DMS153 treated with DMSO at 0.1 percent for 48 hours (cell line): ENCODE measurements around the gene PRR5L.

Source experiments
- DNase-seq: peaks from one replicate; lab custom pipeline; 2025; ENCODE audit not compliant: unreplicated experiment; lab: John Stamatoyannopoulos, UW

PRR5L gene

DNA sequence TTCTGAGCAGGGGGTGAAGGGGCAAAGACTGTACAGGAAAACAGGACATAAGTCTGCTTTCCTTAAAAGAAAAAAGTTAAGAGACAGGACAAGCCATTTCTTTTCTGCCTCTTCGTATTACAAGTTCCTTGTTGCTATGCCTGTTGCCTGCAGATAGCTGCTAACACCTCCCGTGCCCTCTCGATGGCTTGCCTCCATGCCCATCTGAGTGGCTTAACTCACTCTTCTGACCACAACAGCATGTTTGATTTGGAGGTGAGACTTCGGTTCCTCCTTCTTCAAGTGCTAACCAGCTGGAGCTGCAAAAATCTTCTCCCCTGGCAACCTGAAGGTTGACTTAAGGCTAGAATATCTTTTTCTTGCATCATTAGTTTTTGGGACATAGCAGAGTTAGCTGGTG, 103.1 kb downstream of the PRR5L start:
- no peak for DNase-seq

- no peak for DNase-seq
Measured at GRCh38 chr11:36399745-36400144, 103.7 kb downstream of the PRR5L start.

DNA sequence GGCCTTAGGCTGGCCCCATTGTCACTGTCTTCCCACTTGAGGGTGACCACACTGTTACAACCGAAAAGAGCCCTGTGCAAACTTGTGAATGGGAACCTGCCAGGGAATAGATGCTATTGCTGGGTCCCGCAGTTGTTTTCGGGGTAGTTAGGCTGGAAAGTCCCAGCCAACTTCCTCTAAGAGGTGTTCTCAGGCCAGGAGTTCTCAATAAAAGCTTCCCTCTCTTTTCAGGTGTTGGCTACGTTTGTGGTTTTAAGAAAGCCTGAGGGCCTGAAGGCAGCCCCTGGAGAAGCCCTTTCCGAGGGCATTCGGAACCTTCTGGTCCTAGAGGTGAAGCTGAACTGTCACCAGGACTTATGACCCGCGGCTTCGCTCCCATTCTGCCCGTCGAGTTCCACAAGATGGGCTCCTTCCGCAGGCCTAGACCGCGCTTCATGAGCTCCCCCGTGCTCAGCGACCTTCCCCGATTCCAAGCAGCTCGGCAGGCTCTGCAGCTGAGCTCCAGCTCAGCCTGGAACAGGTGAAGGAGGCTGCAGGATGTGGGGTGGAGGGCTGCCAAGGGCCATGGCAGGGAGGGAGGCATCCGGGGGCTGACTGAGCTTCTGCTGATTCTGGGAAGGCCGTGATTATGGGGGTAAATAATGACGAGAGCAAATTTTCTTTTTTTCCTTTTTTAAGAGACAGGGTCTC, 104.8 kb downstream of the PRR5L start:
- DNase-seq = no peak

DNA sequence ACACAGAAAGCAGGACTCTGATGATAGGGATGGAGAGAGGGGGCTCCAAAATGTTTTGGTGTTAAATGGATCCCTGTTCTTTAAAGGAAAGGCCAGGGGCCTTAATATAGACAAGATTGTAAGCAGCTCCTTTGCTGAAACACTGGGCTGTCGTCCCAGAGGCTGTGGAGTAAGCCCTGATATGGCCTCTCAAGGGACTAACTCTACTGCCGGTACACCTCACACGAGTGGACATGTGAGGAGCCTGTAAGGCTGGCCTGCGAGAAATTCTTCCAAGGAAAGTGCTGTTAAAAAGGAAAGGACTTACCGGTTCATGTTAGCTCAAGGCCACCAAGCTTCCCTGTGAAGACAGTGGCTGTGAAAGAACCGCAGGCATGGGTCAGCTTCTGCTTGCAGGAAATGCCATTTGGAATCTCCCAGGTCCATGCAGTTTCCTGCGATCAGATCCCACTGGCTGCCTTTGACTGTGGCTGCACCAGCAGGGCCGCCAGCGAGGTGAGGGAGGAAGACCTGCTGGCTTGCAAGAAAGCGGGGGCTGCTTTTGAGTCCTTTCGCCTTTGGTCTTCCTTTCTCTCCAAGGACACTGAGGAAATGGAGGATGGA, 106.6 kb downstream of the PRR5L start:
- DNase-seq = no peak

DNA sequence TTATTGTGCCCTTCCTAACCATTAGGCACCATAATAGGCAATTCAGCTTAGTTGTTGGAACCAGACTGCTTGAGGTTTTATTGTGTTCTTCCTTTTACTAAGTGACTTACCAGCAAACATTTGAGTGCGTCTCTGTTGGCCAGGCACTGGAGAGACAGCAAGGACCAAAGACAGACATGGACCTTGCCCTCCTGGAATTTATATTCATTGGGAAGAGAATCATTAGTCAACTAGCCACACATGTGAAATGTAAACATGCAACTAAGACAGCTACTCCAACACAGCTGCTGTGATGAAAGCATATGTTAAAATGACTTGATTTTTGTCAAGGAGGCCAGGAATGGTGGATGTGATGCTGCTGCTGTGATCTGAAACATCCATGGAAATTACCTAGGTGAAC, 107.6 kb downstream of the PRR5L start:
- no peak for DNase-seq

DNA sequence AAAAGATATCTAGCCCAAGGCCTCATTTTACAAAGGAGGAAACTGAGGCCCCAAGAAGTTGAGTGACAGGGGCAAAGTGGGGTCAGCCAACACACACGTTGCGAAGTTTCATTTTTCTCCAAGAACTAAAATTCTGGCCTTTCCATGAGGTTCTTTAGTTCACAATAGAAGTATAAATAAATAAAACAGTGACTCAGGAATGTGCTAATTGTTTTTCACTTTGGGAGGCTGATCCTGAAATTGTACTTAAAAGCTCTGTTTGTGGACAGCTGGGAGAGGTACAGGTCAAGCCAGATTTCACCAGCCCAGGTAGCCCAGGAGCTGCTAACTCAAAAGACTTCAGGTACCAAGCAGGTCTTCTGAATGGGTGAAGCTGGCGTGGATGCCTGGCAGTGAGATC, 108.7 kb downstream of the PRR5L start:
- DNase-seq = no peak

- DNase-seq = no peak
Measured at GRCh38 chr11:36405585-36406367, 109.7 kb downstream of the PRR5L start.

- no peak for DNase-seq
Measured at GRCh38 chr11:36407356-36407755, 111.3 kb downstream of the PRR5L start.

GRCh38 chr11:36408498-36409136, 112.5 kb downstream of the PRR5L start:
- DNase-seq = no peak

DNA sequence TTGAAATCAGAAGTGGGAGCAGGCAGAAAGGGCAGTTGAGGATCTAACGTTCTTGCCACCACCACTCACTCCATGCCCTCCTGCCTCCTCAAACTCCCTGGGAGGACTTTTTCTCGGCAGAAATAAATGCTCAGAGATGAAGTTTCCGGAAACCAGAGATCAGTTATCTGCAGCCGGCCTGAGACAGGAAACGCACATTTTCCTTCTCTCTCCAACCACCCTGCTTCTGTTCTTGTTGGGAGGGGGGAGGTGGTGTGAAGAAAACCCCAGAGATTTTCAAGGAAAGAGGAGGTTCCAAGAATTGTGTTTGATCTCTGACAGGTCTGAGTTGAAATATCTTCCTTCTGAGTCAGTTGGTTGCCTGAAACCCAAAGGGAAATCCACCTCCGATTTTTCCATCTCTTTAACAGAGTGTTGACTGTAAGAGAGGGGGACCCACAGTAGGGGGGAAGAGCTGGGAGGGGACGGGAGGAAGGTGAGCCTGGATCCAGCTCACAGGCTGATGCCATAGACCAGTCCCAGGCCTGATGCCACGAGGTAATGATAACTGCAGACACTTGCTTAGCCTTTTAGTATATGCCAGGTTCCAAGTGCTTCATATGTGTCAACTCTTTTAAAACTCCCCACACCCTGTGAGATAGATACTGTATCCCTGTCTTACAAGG, 113.2 kb downstream of the PRR5L start:
- no peak for DNase-seq

GRCh38 chr11:36411202-36411640, 115.1 kb downstream of the PRR5L start:
- no peak for DNase-seq

DNA sequence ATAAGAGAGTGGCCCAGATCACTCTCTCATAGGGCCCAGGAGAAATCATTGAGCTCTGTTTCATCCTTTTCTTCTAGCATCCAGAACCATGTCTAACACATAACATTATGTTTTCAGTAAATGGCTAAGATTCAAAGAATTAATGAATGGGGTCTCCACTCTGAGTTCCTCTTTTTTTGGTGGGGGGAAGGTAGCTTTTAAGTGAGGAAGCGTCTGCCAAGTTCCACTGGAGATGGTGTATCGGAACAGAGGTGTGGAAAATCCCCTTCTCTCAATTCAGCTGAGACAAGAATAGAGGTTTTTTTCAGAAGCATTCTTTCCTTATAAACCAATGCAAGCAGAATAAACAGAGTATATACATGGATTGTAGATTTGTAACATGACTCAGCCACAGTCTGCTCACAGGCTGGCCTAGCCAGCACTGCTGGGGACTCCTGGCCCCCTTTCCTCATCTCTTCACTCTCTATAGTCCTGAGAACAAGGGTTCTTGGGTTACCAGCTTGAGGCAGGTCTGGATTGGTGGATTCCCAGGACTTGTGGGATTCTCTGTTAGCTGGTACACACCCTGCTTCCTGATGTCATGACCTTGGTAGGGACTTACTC, 116.8 kb downstream of the PRR5L start:
- DNase-seq = no peak

DNA sequence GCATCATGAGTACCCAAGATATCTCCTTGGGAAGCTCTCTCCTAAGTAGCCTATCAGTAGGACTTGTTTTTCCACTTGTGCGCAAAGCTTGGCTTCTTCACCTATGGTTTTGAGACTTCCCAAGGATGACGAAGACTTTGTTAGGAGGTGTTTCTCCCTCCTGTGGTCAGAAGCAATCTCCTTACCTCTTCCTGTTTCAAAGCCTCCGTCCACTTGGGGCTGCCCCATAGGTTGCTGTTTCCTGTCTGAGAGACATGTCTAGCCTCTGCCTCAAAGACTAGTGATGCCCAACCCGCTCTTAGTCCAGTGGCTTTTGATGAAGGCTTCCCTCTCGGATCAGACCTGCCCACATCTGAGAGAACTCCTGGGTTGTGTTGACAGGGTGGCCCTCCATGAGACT, 121.1 kb downstream of the PRR5L start:
- no peak for DNase-seq

- no peak for DNase-seq
Measured at GRCh38 chr11:36419791-36420424, 123.8 kb downstream of the PRR5L start.

DNA sequence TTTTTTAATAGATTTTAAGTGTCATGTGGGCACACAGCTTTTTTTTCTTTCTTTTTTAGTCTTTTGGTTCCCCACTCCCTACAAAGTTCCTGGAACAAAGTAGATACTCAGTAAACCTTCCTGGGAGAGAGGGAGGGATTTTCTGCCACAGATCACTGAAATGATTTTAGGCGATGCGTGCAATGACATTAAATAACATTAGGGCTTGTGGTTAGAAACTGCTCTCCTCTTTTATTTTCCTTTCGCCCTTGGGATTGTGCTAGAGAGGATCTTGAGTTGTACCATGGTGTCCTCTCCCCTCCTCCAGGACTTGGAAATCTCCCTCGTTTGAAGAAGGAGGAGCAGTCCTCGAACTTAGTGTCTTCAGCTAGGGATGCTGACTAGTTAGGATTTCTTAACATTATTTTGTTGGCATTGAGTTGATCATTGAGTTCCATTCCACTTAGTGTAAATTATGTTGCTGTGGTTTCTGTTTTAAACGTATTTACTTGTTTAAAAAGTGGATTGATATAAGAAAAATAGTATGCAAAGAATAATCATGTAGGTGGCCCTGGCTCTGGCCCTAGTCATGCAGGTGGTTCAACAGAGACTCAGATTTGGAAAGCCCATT, 125.6 kb downstream of the PRR5L start:
- no peak for DNase-seq

- no peak for DNase-seq
Measured at GRCh38 chr11:36425561-36426081, 129.5 kb downstream of the PRR5L start.

DNA sequence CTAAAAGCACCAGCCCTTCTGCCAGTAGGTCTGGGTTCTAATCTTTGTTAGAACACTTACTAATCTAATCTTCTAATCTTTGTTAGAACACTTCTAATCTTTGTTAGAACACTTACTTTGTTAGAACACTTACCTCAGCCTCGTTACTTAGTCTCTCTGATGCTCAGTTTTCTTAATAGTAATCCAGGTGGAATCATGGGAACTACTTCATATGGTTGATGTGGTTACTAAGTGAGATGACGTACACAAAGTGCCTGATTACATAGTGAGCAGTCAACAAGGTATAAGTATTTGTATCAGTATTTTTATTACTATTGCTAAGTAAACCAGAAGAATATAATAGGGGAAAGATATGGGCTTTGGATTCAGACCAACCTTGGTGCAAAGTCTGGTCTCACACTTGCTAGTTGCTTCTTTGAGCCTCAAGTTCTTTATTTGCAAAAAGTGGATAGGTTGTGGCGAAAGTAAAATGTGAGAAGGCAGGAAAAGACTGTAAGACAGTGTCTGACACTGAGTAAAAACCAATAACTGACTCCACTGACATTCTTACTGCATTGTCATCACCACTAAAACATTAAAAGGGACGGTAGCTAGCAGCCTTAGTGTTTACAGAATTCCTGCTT, 130.2 kb downstream of the PRR5L start:
- DNase-seq = no peak

DNA sequence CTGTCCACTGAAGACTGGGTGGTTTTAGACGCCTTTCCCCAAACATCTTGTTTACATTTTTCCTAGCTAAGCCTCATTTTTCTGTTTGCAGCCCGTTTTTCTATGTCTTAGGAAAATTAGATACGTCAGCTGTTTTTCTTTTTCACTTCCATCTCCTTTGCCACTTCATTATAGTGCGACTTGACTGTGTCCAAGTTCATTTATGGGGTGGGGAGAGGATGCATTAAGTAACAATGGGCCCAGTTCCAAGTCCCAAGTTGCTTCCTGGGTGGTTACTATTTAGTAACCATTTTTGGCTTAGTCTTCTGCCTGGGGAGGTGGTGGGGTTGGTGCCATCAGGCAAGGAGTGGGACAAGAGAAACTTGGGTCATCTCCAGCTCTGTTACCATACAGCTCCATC, 131.0 kb downstream of the PRR5L start:
- no peak for DNase-seq

- no peak for DNase-seq
Measured at GRCh38 chr11:36427876-36428275, 131.8 kb downstream of the PRR5L start.
